Spleen (tissue), 7 donors: ENCODE data around the gene SFXN3.

Experiments
- POLR2A ChIP-seq, 3 donors: fragments of 450-650 bp; IDR thresholded peaks; one replicate each; pipeline ENCODE4 v1.5.1; 2017; ENCODE audit warnings: antibody characterized with exemption in 3 of 3, mild to moderate bottlenecking in 1 of 3
- POLR2AphosphoS5 ChIP-seq, 3 donors: sonication (generic); formaldehyde crosslinking; IDR thresholded peaks; one replicate each; pipeline ENCODE4 v1.5.1; 2017; ENCODE audit warnings: antibody characterized with exemption in 3 of 3
- TF ChIP-seq, protein P1 (sequence below), 11 experiments: fragments of 200-600 bp in 7 of 11; fragments of 450-650 bp in 4 of 11; sonication (generic) in 4 of 11; IDR thresholded peaks in 8 of 11; conservative IDR thresholded peaks in 3 of 11; 1 replicate in 7 of 11; 2 replicates in 4 of 11; pipeline versions ENCODE4 v1.4.0 to v1.8.0; 2016 to 2021; ENCODE audit warnings: antibody characterized with exemption in 11 of 11, inconsistent platforms in 4 of 11, mild to moderate bottlenecking in 1 of 11
- donor health status: DM: no; HTN: no; CAD: no; lungs with moderate emphysema.
- donor health status: DM: no; HTN: no; CAD: no.
- donor health status: DM: no; HTN: no; CAD: no.

DNA sequence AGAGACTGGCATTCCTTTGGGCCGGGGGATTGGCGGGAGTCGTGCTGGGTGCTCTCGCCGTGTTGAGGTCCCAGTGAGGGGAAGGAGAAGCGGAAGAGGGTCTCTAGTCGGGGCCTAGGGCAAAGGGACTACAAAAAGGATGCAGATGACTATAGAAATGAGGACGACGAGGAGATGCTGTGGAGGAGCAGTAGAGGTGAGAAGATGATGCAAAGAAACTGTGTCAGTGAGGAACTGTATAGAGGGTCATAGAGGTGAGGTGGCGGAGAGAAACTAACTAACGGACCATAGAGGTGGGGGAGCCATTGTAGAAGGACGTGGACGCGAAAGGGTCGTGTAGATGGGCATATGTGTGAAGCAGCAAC is 43.4 kb upstream of the SFXN3 start:
- TF ChIP-seq POLR2A (IDR thresholded peaks at IDR 0.05): no peak
- TF ChIP-seq, protein P1, sequence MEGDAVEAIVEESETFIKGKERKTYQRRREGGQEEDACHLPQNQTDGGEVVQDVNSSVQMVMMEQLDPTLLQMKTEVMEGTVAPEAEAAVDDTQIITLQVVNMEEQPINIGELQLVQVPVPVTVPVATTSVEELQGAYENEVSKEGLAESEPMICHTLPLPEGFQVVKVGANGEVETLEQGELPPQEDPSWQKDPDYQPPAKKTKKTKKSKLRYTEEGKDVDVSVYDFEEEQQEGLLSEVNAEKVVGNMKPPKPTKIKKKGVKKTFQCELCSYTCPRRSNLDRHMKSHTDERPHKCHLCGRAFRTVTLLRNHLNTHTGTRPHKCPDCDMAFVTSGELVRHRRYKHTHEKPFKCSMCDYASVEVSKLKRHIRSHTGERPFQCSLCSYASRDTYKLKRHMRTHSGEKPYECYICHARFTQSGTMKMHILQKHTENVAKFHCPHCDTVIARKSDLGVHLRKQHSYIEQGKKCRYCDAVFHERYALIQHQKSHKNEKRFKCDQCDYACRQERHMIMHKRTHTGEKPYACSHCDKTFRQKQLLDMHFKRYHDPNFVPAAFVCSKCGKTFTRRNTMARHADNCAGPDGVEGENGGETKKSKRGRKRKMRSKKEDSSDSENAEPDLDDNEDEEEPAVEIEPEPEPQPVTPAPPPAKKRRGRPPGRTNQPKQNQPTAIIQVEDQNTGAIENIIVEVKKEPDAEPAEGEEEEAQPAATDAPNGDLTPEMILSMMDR (IDR thresholded peaks at IDR 0.05 in 8 of 11, conservative IDR thresholded peaks at IDR 0.05 in 3 of 11): no peak
- TF ChIP-seq POLR2AphosphoS5 (IDR thresholded peaks at IDR 0.05): no peak
